Measurements from ENCODE around the gene CHST8.

GRCh38 chr19:33720155-33720493, 98.4 kb downstream of the CHST8 start:
- TF ChIP-seq POLR2AphosphoS5 (IDR thresholded peaks at IDR 0.05; ENCODE audit: insufficient read depth in 1 of 2, low read depth in 1 of 2) (no peak), POLR2A (IDR thresholded peaks at IDR 0.05) (no peak)
